ENCODE results near the gene TMEM245.

GRCh38 chr9:109012876-109013678 is 106.7 kb downstream of the TMEM245 start, which contains the start of gene CTNNAL1:
- no peak for TF ChIP-seq CTCF (IDR thresholded peaks at IDR 0.05; ENCODE audit: low read depth, low read length)
- no peak for TF ChIP-seq MAX (IDR thresholded peaks at IDR 0.05; ENCODE audit: low read depth, low read length)
- TF ChIP-seq POLR2A (IDR thresholded peaks at IDR 0.05; ENCODE audit: extremely low read depth, insufficient read length): peak; percentile 81
- TF ChIP-seq MYC (IDR thresholded peaks at IDR 0.05; ENCODE audit: low read depth, low read length): no peak
